MM.1S (cell line): ENCODE measurements around the gene IFNB1.

Source experiments
- CTCF ChIP-seq: fragments of 300-600 bp; sonication (generic); IDR thresholded peaks from 2 replicates; pipeline ENCODE4 v1.5.1; 2016; ENCODE audit warnings: antibody characterized with exemption, low read length, mixed read lengths
- EZH2 ChIP-seq: fragments of 300-600 bp; sonication (generic); optimal IDR thresholded peaks from 2 replicates; pipeline ENCODE3; 2017; ENCODE audit warnings: low read depth, mild to moderate bottlenecking, antibody characterized with exemption, low read length, mixed read lengths

GRCh38 chr9:21080793-21081192 is 3.1 kb upstream of the IFNB1 start:
- TF ChIP-seq CTCF (no peak), EZH2 (no peak)
